GM19372 (cell line): ENCODE measurements around the gene OR52E6.

ENCODE experiments used
- ATAC-seq: cut with Tn5 transposase; IDR thresholded peaks from one replicate; pipeline ENCODE4 v1.9.1; 2021; ENCODE audit warnings: mild to moderate bottlenecking, low read depth, moderate library complexity; ENCODE audit not compliant: unreplicated experiment

OR52E6 gene

DNA sequence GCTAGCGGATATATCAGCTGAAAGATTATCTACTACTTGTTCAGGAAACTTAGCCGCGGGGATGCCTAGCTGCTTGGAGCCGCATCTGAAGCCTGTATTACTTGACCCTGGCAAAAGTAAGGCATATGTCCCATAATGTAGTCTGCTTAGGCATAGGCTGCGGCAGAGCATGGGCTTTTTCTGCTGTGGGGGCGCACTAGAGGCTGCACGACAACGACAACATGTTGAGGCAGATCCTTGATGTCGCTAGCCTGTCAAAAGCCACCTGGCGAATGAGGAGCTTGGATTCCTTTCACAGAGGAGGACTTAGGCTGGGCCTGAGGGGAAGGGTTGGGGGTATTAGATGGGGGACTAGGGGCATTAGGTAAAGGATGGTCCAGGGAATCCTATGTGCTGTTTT lies 34.1 kb downstream of the OR52E6 start:
- ATAC-seq, result no peak

GRCh38 chr11:5803982-5804381 lies 37.7 kb downstream of the OR52E6 start:
- no peak for ATAC-seq

DNA sequence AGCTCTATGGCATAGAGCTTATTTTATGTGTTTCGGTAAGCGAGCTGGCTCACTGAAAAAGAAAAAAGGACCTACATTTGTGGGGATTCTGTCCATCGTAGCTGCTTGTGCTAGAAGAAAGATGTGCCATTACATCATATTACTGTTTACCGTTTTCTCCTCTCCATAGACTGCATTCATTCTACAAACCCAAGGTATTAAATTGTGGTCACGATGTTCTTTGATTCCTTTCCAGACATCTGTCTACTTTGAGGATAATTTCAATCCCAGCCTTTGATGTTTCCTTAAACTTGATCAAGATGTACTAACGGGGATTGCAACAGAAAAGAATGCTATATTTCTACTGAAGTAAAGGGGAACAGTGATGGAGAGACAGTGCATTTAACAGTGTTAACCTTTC lies 45.2 kb downstream of the OR52E6 start:
- no peak for ATAC-seq

GRCh38 chr11:5791165-5791564 lies 50.5 kb downstream of the OR52E6 start, which contains the start of gene OR52N1:
TSS of gene OR52N1 (minus strand) at chr11:5791265. CDS start at chr11:5788816, 2,449 bp downstream.
- ATAC-seq, result no peak
